ENCODE data around the gene KRTAP5-3. TPM values are rescaled to one million over a fixed set of nuclear protein-coding genes. Genes with fewer than 3 reads are reported as not detected.
"Not testable (repeated sequence)": the region's sequence is repeated elsewhere in the genome, so short reads cannot be mapped to it uniquely, and the experiment has no call there.

KRTAP5-3 gene
- total RNA-seq, 2 donors from 2014 or later, result not detected

GRCh38 chr11:1623716-1624115 lies 15.5 kb upstream of the KRTAP5-3 start:
- no peak for ATAC-seq (replicated peaks in 1 of 2)
- Mint-ChIP-seq H3K4me3 (no peak overlapping the region), H3K36me3 (ENCODE audit: insufficient read depth in 2 of 2) (no peaks in the 10 kb centered on the region)

GRCh38 chr11:1622086-1622485 lies 13.8 kb upstream of the KRTAP5-3 start, which contains the start of gene KRTAP5-4:
Gene KRTAP5-4 (minus strand): TSS chr11:1622138. CDS start chr11:1622093, 45 bp downstream.
- Mint-ChIP-seq H3K9me3 (no peaks in the 10 kb centered on the region), H3K36me3 (ENCODE audit: insufficient read depth in 2 of 2) (no peaks in the 10 kb centered on the region), H3K27ac (no peak within 1 kb of the TSS), H3K4me3 (no peak within 1 kb of the TSS), H3K4me1 (ENCODE audit: low read depth) (peaks cover 7% of the 10 kb centered on the region), H3K27me3 (ENCODE audit: low read depth) (no peaks in the 10 kb centered on the region)
- ATAC-seq (replicated peaks in 1 of 2), result no peak
- DNase-seq, result no peak

More at GRCh38 chr11:1623716-1624115, 15.5 kb upstream of the KRTAP5-3 start:
- no peak overlapping the region for H3K27ac Mint-ChIP-seq
- no peaks in the 10 kb centered on the region for H3K9me3 Mint-ChIP-seq
- H3K27me3 Mint-ChIP-seq (ENCODE audit: low read depth), result no peaks in the 10 kb centered on the region
- DNase-seq, result no peak
- peaks cover 7% of the 10 kb centered on the region for H3K4me1 Mint-ChIP-seq (ENCODE audit: low read depth)

GRCh38 chr11:1619449-1619848 lies 11.2 kb upstream of the KRTAP5-3 start:
- DNase-seq, result peak; percentile 11 to 22
- peak overlapping the region in 1 of 2 donors; percentile 17 for H3K4me3 Mint-ChIP-seq
- H3K27ac Mint-ChIP-seq, result no peak overlapping the region
- no peaks in the 10 kb centered on the region for H3K27me3 Mint-ChIP-seq (ENCODE audit: low read depth)
- H3K36me3 Mint-ChIP-seq (ENCODE audit: insufficient read depth in 2 of 2), result no peaks in the 10 kb centered on the region
- peak; percentile 65 to 94 for ATAC-seq (replicated peaks in 1 of 2)
- H3K9me3 Mint-ChIP-seq, result no peaks in the 10 kb centered on the region
- H3K4me1 Mint-ChIP-seq (ENCODE audit: low read depth), result peaks cover 7% of the 10 kb centered on the region

GRCh38 chr11:1618231-1618630 lies 10.0 kb upstream of the KRTAP5-3 start:
- Mint-ChIP-seq H3K9me3 (no peaks in the 10 kb centered on the region), H3K4me1 (ENCODE audit: low read depth) (peaks cover 7% of the 10 kb centered on the region), H3K27ac (no peak overlapping the region), H3K27me3 (ENCODE audit: low read depth) (no peaks in the 10 kb centered on the region), H3K4me3 (no peak overlapping the region), H3K36me3 (ENCODE audit: insufficient read depth in 2 of 2) (no peaks in the 10 kb centered on the region)
- DNase-seq (no peak), ATAC-seq (replicated peaks in 1 of 2) (no peak)

- H3K4me3 Mint-ChIP-seq; H3K36me3 Mint-ChIP-seq (ENCODE audit: insufficient read depth in 2 of 2); H3K4me1 Mint-ChIP-seq (ENCODE audit: low read depth); DNase-seq; H3K27ac Mint-ChIP-seq; ATAC-seq (replicated peaks in 1 of 2); H3K9me3 Mint-ChIP-seq: not testable (repeated sequence)
- H3K27me3 Mint-ChIP-seq (ENCODE audit: low read depth), result peaks cover 21% of the 10 kb centered on the region
Observed at GRCh38 chr11:1607901-1608300, 362 bp downstream of the KRTAP5-3 start.

GRCh38 chr11:1607156-1607845 lies 962 bp downstream of the KRTAP5-3 start:
- H3K27me3 Mint-ChIP-seq (ENCODE audit: low read depth), result peaks cover 25% of the 10 kb centered on the region
- H3K4me3 Mint-ChIP-seq; ATAC-seq (replicated peaks in 1 of 2); H3K9me3 Mint-ChIP-seq; H3K27ac Mint-ChIP-seq; DNase-seq; H3K4me1 Mint-ChIP-seq (ENCODE audit: low read depth); H3K36me3 Mint-ChIP-seq (ENCODE audit: insufficient read depth in 2 of 2): not testable (repeated sequence)

GRCh38 chr11:1605923-1606322 lies 2.3 kb downstream of the KRTAP5-3 start:
- peak; percentile 54 to 75 for ATAC-seq (replicated peaks in 1 of 2)
- H3K36me3 Mint-ChIP-seq (ENCODE audit: insufficient read depth in 2 of 2); H3K9me3 Mint-ChIP-seq; H3K4me1 Mint-ChIP-seq (ENCODE audit: low read depth); H3K27ac Mint-ChIP-seq: not testable (repeated sequence)
- Mint-ChIP-seq H3K27me3 (ENCODE audit: low read depth) (peaks cover 33% of the 10 kb centered on the region), H3K4me3 (peak overlapping the region in 1 of 2 donors; percentile 26)
- DNase-seq, result peak; percentile 12 to 17

- ATAC-seq (replicated peaks in 1 of 2) (no peak), DNase-seq (no peak)
- peaks cover 33% of the 10 kb centered on the region for H3K27me3 Mint-ChIP-seq (ENCODE audit: low read depth)
- no peaks in the 10 kb centered on the region for H3K36me3 Mint-ChIP-seq (ENCODE audit: insufficient read depth in 2 of 2)
- H3K4me1 Mint-ChIP-seq (ENCODE audit: low read depth), result peaks cover 5% of the 10 kb centered on the region
- no peak overlapping the region for H3K27ac Mint-ChIP-seq
- H3K9me3 Mint-ChIP-seq, result no peaks in the 10 kb centered on the region
- H3K4me3 Mint-ChIP-seq, result no peak overlapping the region
Observed at GRCh38 chr11:1604711-1605110, 3.6 kb downstream of the KRTAP5-3 start.

GRCh38 chr11:1604181-1604580 lies 4.1 kb downstream of the KRTAP5-3 start:
- DNase-seq (no peak), ATAC-seq (replicated peaks in 1 of 2) (no peak)
- H3K27me3 Mint-ChIP-seq (ENCODE audit: low read depth), result peaks cover 33% of the 10 kb centered on the region
- H3K4me1 Mint-ChIP-seq (ENCODE audit: low read depth), result peaks cover 5% of the 10 kb centered on the region
- no peaks in the 10 kb centered on the region for H3K9me3 Mint-ChIP-seq
- H3K27ac Mint-ChIP-seq, result no peak overlapping the region
- no peaks in the 10 kb centered on the region for H3K36me3 Mint-ChIP-seq (ENCODE audit: insufficient read depth in 2 of 2)
- no peak overlapping the region for H3K4me3 Mint-ChIP-seq

GRCh38 chr11:1603629-1604028 lies 4.6 kb downstream of the KRTAP5-3 start:
- no peak for ATAC-seq (replicated peaks in 1 of 2)
- Mint-ChIP-seq H3K27ac (no peak overlapping the region), H3K4me1 (ENCODE audit: low read depth) (peaks cover 5% of the 10 kb centered on the region), H3K4me3 (no peak overlapping the region), H3K9me3 (no peaks in the 10 kb centered on the region), H3K27me3 (ENCODE audit: low read depth) (peaks cover 33% of the 10 kb centered on the region), H3K36me3 (ENCODE audit: insufficient read depth in 2 of 2) (no peaks in the 10 kb centered on the region)
- no peak for DNase-seq

GRCh38 chr11:1601663-1602062 lies 6.6 kb downstream of the KRTAP5-3 start:
- not testable (repeated sequence) for ATAC-seq (replicated peaks in 1 of 2); H3K27ac Mint-ChIP-seq; H3K9me3 Mint-ChIP-seq; H3K4me1 Mint-ChIP-seq (ENCODE audit: low read depth); H3K4me3 Mint-ChIP-seq; DNase-seq; H3K36me3 Mint-ChIP-seq (ENCODE audit: insufficient read depth in 2 of 2)
- peaks cover 32% of the 10 kb centered on the region for H3K27me3 Mint-ChIP-seq (ENCODE audit: low read depth)

- ATAC-seq (replicated peaks in 1 of 2), result no peak
- peaks cover 35% of the 10 kb centered on the region for H3K27me3 Mint-ChIP-seq (ENCODE audit: low read depth)
- H3K4me1 Mint-ChIP-seq (ENCODE audit: low read depth), result peaks cover under 1% of the 10 kb centered on the region
- no peak overlapping the region for H3K4me3 Mint-ChIP-seq
- no peak overlapping the region for H3K27ac Mint-ChIP-seq
- DNase-seq, result no peak
- H3K9me3 Mint-ChIP-seq, result no peaks in the 10 kb centered on the region
- H3K36me3 Mint-ChIP-seq (ENCODE audit: insufficient read depth in 2 of 2), result no peaks in the 10 kb centered on the region
Observed at GRCh38 chr11:1600626-1601025, 7.6 kb downstream of the KRTAP5-3 start.

- peaks cover 4% of the 10 kb centered on the region for H3K4me1 Mint-ChIP-seq (ENCODE audit: low read depth)
- no peaks in the 10 kb centered on the region for H3K36me3 Mint-ChIP-seq (ENCODE audit: insufficient read depth in 2 of 2)
- peaks cover 35% of the 10 kb centered on the region for H3K27me3 Mint-ChIP-seq (ENCODE audit: low read depth)
- H3K4me3 Mint-ChIP-seq, result no peak overlapping the region
- no peak for DNase-seq
- H3K27ac Mint-ChIP-seq, result no peak overlapping the region
- H3K9me3 Mint-ChIP-seq, result no peaks in the 10 kb centered on the region
- ATAC-seq (replicated peaks in 1 of 2), result no peak
Observed at GRCh38 chr11:1598816-1599215, 9.4 kb downstream of the KRTAP5-3 start.

GRCh38 chr11:1598406-1598805 lies 9.9 kb downstream of the KRTAP5-3 start:
- not testable (repeated sequence) for H3K9me3 Mint-ChIP-seq; ATAC-seq (replicated peaks in 1 of 2); H3K36me3 Mint-ChIP-seq (ENCODE audit: insufficient read depth in 2 of 2); H3K4me1 Mint-ChIP-seq (ENCODE audit: low read depth); H3K4me3 Mint-ChIP-seq; DNase-seq; H3K27ac Mint-ChIP-seq
- H3K27me3 Mint-ChIP-seq (ENCODE audit: low read depth), result peaks cover 35% of the 10 kb centered on the region
